ENCODE measurements around the gene EIF5AL1. TPM values are rescaled to one million over a fixed set of nuclear protein-coding genes. Genes with fewer than 3 reads are reported as not detected.
A peak's percentile ranks its signal among the peaks of the same experiment; 100 is the strongest.

Gene EIF5AL1
- total and polyA plus RNA-seq, 10 of the 15 experiments (the other 5 are each of a cell fraction or from before 2014, with no cell fraction given) = 0.02 to 8.3 (median 0.45) TPM; not detected in 1

DNA sequence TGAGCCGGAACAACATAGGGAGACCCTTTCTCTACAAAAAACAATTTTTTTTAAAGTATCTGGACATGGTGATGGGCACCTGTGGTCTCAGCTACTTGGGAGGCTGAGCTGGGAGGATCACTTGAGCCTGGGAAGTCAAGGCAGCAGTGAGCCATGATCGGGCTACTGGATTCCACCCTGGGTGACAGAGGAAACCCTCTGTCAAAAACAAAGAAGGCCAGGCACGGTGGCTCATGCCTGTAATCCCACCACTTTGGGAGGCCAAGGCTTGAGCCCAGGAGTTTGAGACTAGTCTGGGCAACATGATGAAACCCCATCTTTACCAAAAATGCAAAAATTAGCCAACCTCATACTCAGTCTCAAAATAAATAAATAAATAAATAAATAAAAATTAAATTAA, 47.0 kb upstream of the EIF5AL1 start:
- H4K20me1 ChIP-seq (ENCODE audit: control insufficient read depth, insufficient read depth) = no peaks in the 10 kb centered on the region
- H3K4me3 ChIP-seq = no peak overlapping the region
- 40% methylated on average over 3 of the region's 3 CpGs for WGBS (ENCODE audit: insufficient coverage, insufficient replicate concordance, low lambda C conversion rate, missing lambda C conversion rate)
- CTCF ChIA-PET = no interaction called here
- in situ Hi-C loops (cut with MboI) = loop anchor here (5.0 kb wide), 1 partner anchor 88 kb away; no protein-coding TSS in a partner anchor
- no peak overlapping the region for H3K4me2 ChIP-seq (ENCODE audit: control insufficient read depth, insufficient read depth)
- RAD21 ChIA-PET (ENCODE audit: unreplicated experiment) = interaction anchor here (0.6 kb wide), 1 partner anchor 257 kb away, joined by 3 read pairs; no protein-coding TSS in a partner anchor
- FAIRE-seq (no peak), DNase-seq (ENCODE audit: low read depth, low spot score) (no peak), ATAC-seq (no peak)
- SMC1A ChIA-PET (ENCODE audit: uncharacterized antibody, unreplicated experiment) = no interaction called here
- no peaks in the 10 kb centered on the region for H3K79me2 ChIP-seq (ENCODE audit: control insufficient read depth, insufficient read depth, low read length)
- no peak for TF ChIP-seq MTA2 (IDR thresholded peaks at IDR 0.05; ENCODE audit: low read depth)
- no peaks in the 10 kb centered on the region for H3K4me1 ChIP-seq (ENCODE audit: control insufficient read depth, insufficient read depth, low read length)
- H3K27me3 ChIP-seq (replicated peaks in 1 of 2; ENCODE audit: control insufficient read depth in 2 of 2, insufficient read depth in 2 of 2, low read length in 1 of 2) = no peaks in the 10 kb centered on the region; a peak in 2 of 4 replicates
- no peaks in the 10 kb centered on the region for H3K36me3 ChIP-seq (ENCODE audit: control insufficient read depth in 2 of 2, insufficient read depth in 2 of 2, low read length in 1 of 2)
- no peak overlapping the region for H3K27ac ChIP-seq (ENCODE audit: control insufficient read depth, insufficient read depth)
- BruUV-seq (replicated peaks) = no TSS peak
- H2AFZ ChIP-seq (ENCODE audit: control insufficient read depth, low read depth, low read length) = no peak overlapping the region
- H3K9me3 ChIP-seq (replicated peaks; ENCODE audit: control insufficient read depth, insufficient read depth, low read length) = no peaks in the 10 kb centered on the region
- intact Hi-C loops (cut with micrococcal nuclease; ENCODE audit: unreplicated experiment) = no loop called here
- POLR2A ChIA-PET = no interaction called here
- no peak overlapping the region for H3K9ac ChIP-seq (ENCODE audit: control insufficient read depth, insufficient read depth, low read length)

DNA sequence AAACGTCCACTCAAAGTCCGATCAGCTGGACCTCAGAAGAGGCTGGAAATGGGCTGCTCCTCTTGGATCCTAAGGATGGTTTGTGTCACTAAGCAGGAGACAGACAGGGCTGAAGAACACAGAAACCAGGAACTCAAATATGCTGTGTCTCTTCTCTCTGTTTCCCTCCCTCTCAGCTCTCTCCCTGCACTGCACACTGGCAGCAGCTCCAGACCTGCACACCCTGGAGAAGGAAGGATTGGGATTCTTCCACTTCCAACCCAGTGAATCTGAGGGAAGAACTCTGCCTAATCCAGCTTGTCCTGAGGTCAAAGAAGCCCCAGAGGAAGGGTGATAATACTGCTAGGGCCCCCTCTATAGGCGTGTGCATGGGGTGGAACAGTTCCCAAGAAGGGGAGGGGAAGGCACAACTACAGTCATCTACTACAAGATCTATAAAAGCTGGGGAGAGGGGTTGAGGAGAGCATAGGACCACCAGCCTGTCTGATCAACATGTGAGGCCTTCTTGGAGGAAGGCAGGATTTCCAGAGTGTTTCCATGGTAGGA, 44.2 kb upstream of the EIF5AL1 start:
- DNase-seq (ENCODE audit: low read depth, low spot score) = no peak
- CTCF ChIA-PET = interaction anchor here (0.6 to 4.1 kb wide), 24 partner anchors 9 to 255 kb away, joined by 3 to 44 read pairs (median 5); partner anchors contain the start of gene ZCCHC24
- no peak overlapping the region for H3K4me3 ChIP-seq
- no peak overlapping the region for H3K27ac ChIP-seq (ENCODE audit: control insufficient read depth, insufficient read depth)
- H3K36me3 ChIP-seq (ENCODE audit: control insufficient read depth in 2 of 2, insufficient read depth in 2 of 2, low read length in 1 of 2) = no peaks in the 10 kb centered on the region
- H3K4me1 ChIP-seq (ENCODE audit: control insufficient read depth, insufficient read depth, low read length) = no peaks in the 10 kb centered on the region
- no peak overlapping the region for H2AFZ ChIP-seq (ENCODE audit: control insufficient read depth, low read depth, low read length)
- RAD21 ChIA-PET (ENCODE audit: unreplicated experiment) = interaction anchor here (0.6 to 4.5 kb wide), 7 partner anchors 14 to 1456 kb away, joined by 3 to 25 read pairs (median 4); no protein-coding TSS in a partner anchor
- no peak for FAIRE-seq
- H4K20me1 ChIP-seq (ENCODE audit: control insufficient read depth, insufficient read depth) = no peaks in the 10 kb centered on the region
- no peaks in the 10 kb centered on the region for H3K9me3 ChIP-seq (replicated peaks; ENCODE audit: control insufficient read depth, insufficient read depth, low read length)
- no TSS peak for BruUV-seq (replicated peaks)
- no peak overlapping the region for H3K9ac ChIP-seq (ENCODE audit: control insufficient read depth, insufficient read depth, low read length)
- in situ Hi-C loops (cut with MboI) (loop anchor here (5.0 kb wide), 1 partner anchor 91 kb away; no protein-coding TSS in a partner anchor), intact Hi-C loops (cut with micrococcal nuclease; ENCODE audit: unreplicated experiment) (no loop called here)
- TF ChIP-seq RFX5 (IDR thresholded peaks at IDR 0.05; ENCODE audit: low read depth, low read length) (no peak), ETV6 (conservative IDR thresholded peaks at IDR 0.05 in 1 of 2, IDR thresholded peaks at IDR 0.05 in 1 of 2; ENCODE audit: borderline replicate concordance in 1 of 2, low read depth in 1 of 2) (no peak), TCF7 (IDR thresholded peaks at IDR 0.05; ENCODE audit: borderline replicate concordance) (no peak), NBN (IDR thresholded peaks at IDR 0.05) (no peak), PML (IDR thresholded peaks at IDR 0.05; ENCODE audit: low read length) (no peak), USF1 (IDR thresholded peaks at IDR 0.05; ENCODE audit: borderline replicate concordance, extremely low read length, insufficient read depth, low read depth, low read length) (no peak), BRCA1 (IDR thresholded peaks at IDR 0.05; ENCODE audit: low read depth, low read length) (no peak), ASH2L (IDR thresholded peaks at IDR 0.05; ENCODE audit: borderline replicate concordance, low read depth) (no peak), EED (IDR thresholded peaks at IDR 0.05; ENCODE audit: low read depth) (no peak), KAT2A (conservative IDR thresholded peaks at IDR 0.05; ENCODE audit: control insufficient read depth, low read depth, low read length) (no peak), SPI1 (IDR thresholded peaks at IDR 0.05; ENCODE audit: borderline replicate concordance, insufficient read depth, low read depth, low read length) (no peak), NFYB (IDR thresholded peaks at IDR 0.05; ENCODE audit: insufficient read depth, low read depth, low read length) (no peak), CHD4 (IDR thresholded peaks at IDR 0.05) (no peak), SMAD5 (IDR thresholded peaks at IDR 0.05; ENCODE audit: low read depth) (no peak), STAT3 (IDR thresholded peaks at IDR 0.05; ENCODE audit: low read depth, low read length) (no peak), MXI1 (IDR thresholded peaks at IDR 0.05; ENCODE audit: low read depth, low read length) (no peak), SIN3A (IDR thresholded peaks at IDR 0.05; ENCODE audit: low read depth, low read length) (no peak)
- H3K79me2 ChIP-seq (ENCODE audit: control insufficient read depth, insufficient read depth, low read length) = no peaks in the 10 kb centered on the region
- H3K4me2 ChIP-seq (ENCODE audit: control insufficient read depth, insufficient read depth) = no peak overlapping the region
- POLR2A ChIA-PET = interaction anchor here (0.7 kb wide), 1 partner anchor 119 kb away, joined by 7 read pairs; no protein-coding TSS in a partner anchor
- no peaks in the 10 kb centered on the region for H3K27me3 ChIP-seq (replicated peaks in 1 of 2; ENCODE audit: control insufficient read depth in 2 of 2, insufficient read depth in 2 of 2, low read length in 1 of 2)
- ATAC-seq = peak; percentile 27; the same call in 1 of the 3 replicates
- 0% methylated on average over 3 of the region's 3 CpGs for WGBS (ENCODE audit: insufficient coverage, insufficient replicate concordance, low lambda C conversion rate, missing lambda C conversion rate)
- SMC1A ChIA-PET (ENCODE audit: uncharacterized antibody, unreplicated experiment) = interaction anchor here (1.0 to 3.8 kb wide), 5 partner anchors 10 to 94 kb away, joined by 3 to 28 read pairs (median 3); partner anchors contain the start of gene ZCCHC24
